ENCODE data around the gene GPR156. TPM values are rescaled to one million over a fixed set of nuclear protein-coding genes. Genes with fewer than 3 reads are reported as not detected.

The GPR156 gene
- total RNA-seq, 1 donor from 2014 or later: 0.48 TPM

GRCh38 chr3:120263792-120264191 is 21.2 kb downstream of the GPR156 start:
- no peak for TF ChIP-seq CTCF (IDR thresholded peaks at IDR 0.05)
- H3K4me1 Mint-ChIP-seq (ENCODE audit: unreplicated experiment): no peaks in the 10 kb centered on the region

GRCh38 chr3:120258009-120258408 is 27.0 kb downstream of the GPR156 start:
- Mint-ChIP-seq H3K9me3 (ENCODE audit: unreplicated experiment) (peaks cover 40% of the 10 kb centered on the region), H3K36me3 (ENCODE audit: unreplicated experiment) (peaks cover 2% of the 10 kb centered on the region), H3K4me3 (ENCODE audit: unreplicated experiment) (no peak overlapping the region), H3K4me1 (ENCODE audit: unreplicated experiment) (no peaks in the 10 kb centered on the region), H3K27me3 (ENCODE audit: unreplicated experiment) (no peaks in the 10 kb centered on the region), H3K27ac (ENCODE audit: unreplicated experiment) (no peak overlapping the region)
- no peak for DNase-seq (ENCODE audit: extremely low spot score, unreplicated experiment)
- no peak for TF ChIP-seq CTCF (IDR thresholded peaks at IDR 0.05)

More at GRCh38 chr3:120263792-120264191, 21.2 kb downstream of the GPR156 start:
- Mint-ChIP-seq H3K27me3 (ENCODE audit: unreplicated experiment) (peaks cover 6% of the 10 kb centered on the region), H3K4me3 (ENCODE audit: unreplicated experiment) (no peak overlapping the region), H3K36me3 (ENCODE audit: unreplicated experiment) (no peaks in the 10 kb centered on the region), H3K9me3 (ENCODE audit: unreplicated experiment) (no peaks in the 10 kb centered on the region), H3K27ac (ENCODE audit: unreplicated experiment) (no peak overlapping the region)
- no peak for DNase-seq (ENCODE audit: extremely low spot score, unreplicated experiment)

- no peak for TF ChIP-seq CTCF (IDR thresholded peaks at IDR 0.05)
Measured at GRCh38 chr3:120245386-120245785, 39.6 kb downstream of the GPR156 start.

DNA sequence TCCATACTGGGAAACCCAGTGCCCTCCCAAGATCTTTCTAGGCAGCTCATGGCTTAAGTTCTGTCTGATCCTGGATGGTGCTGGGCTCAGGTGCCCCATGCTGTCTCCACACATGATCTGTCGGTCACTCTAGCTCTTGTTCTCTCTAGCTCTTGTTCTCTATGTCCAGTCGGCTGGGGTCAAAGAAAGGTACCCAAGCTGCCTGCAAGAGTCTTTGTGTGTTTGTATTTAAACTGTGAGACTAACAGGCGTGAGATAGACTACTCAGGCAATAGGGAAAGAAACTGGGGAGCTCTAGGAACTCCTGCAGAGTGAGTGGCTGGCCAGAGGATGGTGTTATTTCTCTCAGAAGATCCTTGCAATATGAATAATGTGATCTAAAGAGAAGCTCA is 40.2 kb downstream of the GPR156 start:
- no peaks in the 10 kb centered on the region for H3K9me3 Mint-ChIP-seq (ENCODE audit: unreplicated experiment)
- DNase-seq (ENCODE audit: extremely low spot score, unreplicated experiment): no peak

More at GRCh38 chr3:120245386-120245785, 39.6 kb downstream of the GPR156 start:
- Mint-ChIP-seq H3K9me3 (ENCODE audit: unreplicated experiment) (no peaks in the 10 kb centered on the region), H3K4me1 (ENCODE audit: unreplicated experiment) (no peaks in the 10 kb centered on the region), H3K27ac (ENCODE audit: unreplicated experiment) (no peak overlapping the region), H3K36me3 (ENCODE audit: unreplicated experiment) (no peaks in the 10 kb centered on the region), H3K27me3 (ENCODE audit: unreplicated experiment) (no peaks in the 10 kb centered on the region), H3K4me3 (ENCODE audit: unreplicated experiment) (no peak overlapping the region)
- no peak for DNase-seq (ENCODE audit: extremely low spot score, unreplicated experiment)

DNA sequence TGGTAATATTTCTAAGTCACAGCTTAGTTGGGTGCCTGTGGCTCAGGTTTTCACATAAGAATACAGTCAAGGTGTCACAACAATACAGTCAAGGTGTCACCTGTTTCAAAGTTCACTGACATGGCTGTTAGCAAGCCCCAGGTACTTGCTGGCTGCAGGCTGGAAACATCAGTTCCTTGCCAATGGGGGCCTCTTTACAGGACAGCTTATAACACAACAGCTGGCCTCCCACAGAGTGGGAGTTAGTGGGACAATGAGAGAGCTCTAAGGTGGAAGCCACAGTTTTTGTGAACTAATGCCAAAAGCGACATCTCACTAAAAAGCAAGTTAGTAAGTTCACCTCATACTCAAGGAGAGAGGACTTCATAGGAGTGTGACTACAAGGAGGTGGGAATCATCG is 45.4 kb downstream of the GPR156 start:
- Mint-ChIP-seq H3K4me1 (ENCODE audit: unreplicated experiment) (no peaks in the 10 kb centered on the region), H3K9me3 (ENCODE audit: unreplicated experiment) (no peaks in the 10 kb centered on the region), H3K36me3 (ENCODE audit: unreplicated experiment) (no peaks in the 10 kb centered on the region), H3K27me3 (ENCODE audit: unreplicated experiment) (peaks cover 8% of the 10 kb centered on the region), H3K27ac (ENCODE audit: unreplicated experiment) (no peak overlapping the region), H3K4me3 (ENCODE audit: unreplicated experiment) (no peak overlapping the region)
- TF ChIP-seq CTCF (IDR thresholded peaks at IDR 0.05): no peak
- DNase-seq (ENCODE audit: extremely low spot score, unreplicated experiment): no peak

More for the DNA sequence above, 40.2 kb downstream of the GPR156 start:
- no peaks in the 10 kb centered on the region for H3K36me3 Mint-ChIP-seq (ENCODE audit: unreplicated experiment)
- TF ChIP-seq CTCF (IDR thresholded peaks at IDR 0.05): no peak
- no peak overlapping the region for H3K4me3 Mint-ChIP-seq (ENCODE audit: unreplicated experiment)
- H3K27me3 Mint-ChIP-seq (ENCODE audit: unreplicated experiment): peaks cover 4% of the 10 kb centered on the region
- no peak overlapping the region for H3K27ac Mint-ChIP-seq (ENCODE audit: unreplicated experiment)
- H3K4me1 Mint-ChIP-seq (ENCODE audit: unreplicated experiment): no peaks in the 10 kb centered on the region

All from osteocyte (in vitro differentiated cells).